DOHH2 (cell line): ENCODE measurements around the gene SGPL1.

Experiments used
- H3F3A ChIP-seq: fragments of 200-600 bp; sonication (generic), shearing (Covaris generic); 2 replicates; pipeline ENCODE4 v1.6.0; 2016; ENCODE audit warnings: antibody characterized with exemption, mild to moderate bottlenecking; ENCODE audit not compliant: control insufficient read depth, insufficient read depth
- H3K27ac ChIP-seq: fragments of 200-600 bp; sonication (generic); 2 replicates; pipeline ENCODE4 v1.5.1; 2014; ENCODE audit warnings: low read depth, mild to moderate bottlenecking, low read length, moderate library complexity
- H3K27me3 ChIP-seq: fragments of 200-600 bp; sonication (generic); 2 replicates; pipeline ENCODE4 v1.6.1; 2014; ENCODE audit warnings: mild to moderate bottlenecking, low read length, mixed read lengths; ENCODE audit not compliant: control insufficient read depth
- H3K36me3 ChIP-seq: fragments of 200-600 bp; sonication (generic); 2 replicates; pipeline ENCODE4 v1.6.1; 2014; ENCODE audit warnings: mild to moderate bottlenecking, low read length, moderate library complexity, mixed read lengths; ENCODE audit not compliant: control insufficient read depth
- H3K4me1 ChIP-seq: fragments of 200-600 bp; sonication (generic); 2 replicates; pipeline ENCODE4 v1.6.1; 2014; ENCODE audit warnings: mild to moderate bottlenecking, low read length, mixed read lengths; ENCODE audit not compliant: control insufficient read depth
- H3K4me2 ChIP-seq: fragments of 200-600 bp; sonication (generic); 2 replicates; pipeline ENCODE4 v1.6.0; 2014; ENCODE audit warnings: mild to moderate bottlenecking, low read length, moderate library complexity
- H3K4me3 ChIP-seq: fragments of 200-600 bp; sonication (generic); 2 replicates; pipeline ENCODE4 v1.5.1; 2014; ENCODE audit warnings: mild to moderate bottlenecking, low read length, mixed read lengths
- H3K79me2 ChIP-seq: fragments of 200-600 bp; sonication (generic); 2 replicates; pipeline ENCODE4 v1.6.1; 2014; ENCODE audit warnings: mild to moderate bottlenecking, low read length, mixed read lengths; ENCODE audit not compliant: control insufficient read depth
- H3K9me2 ChIP-seq: fragments of 200-600 bp; sonication (generic); replicated peaks from 2 replicates; pipeline ENCODE4 v1.6.1; 2014; ENCODE audit warnings: mild to moderate bottlenecking, low read length, mixed read lengths; ENCODE audit not compliant: control insufficient read depth
- H3K9me3 ChIP-seq: fragments of 200-600 bp; sonication (generic); 2 replicates; pipeline ENCODE4 v1.6.1; 2014; ENCODE audit warnings: antibody characterized with exemption, low read length, mixed read lengths; ENCODE audit not compliant: control insufficient read depth, insufficient read depth
- H4K20me1 ChIP-seq: fragments of 200-600 bp; sonication (generic); 2 replicates; pipeline ENCODE4 v1.6.0; 2014; ENCODE audit warnings: low read depth, mild to moderate bottlenecking, antibody characterized with exemption, low read length, moderate library complexity; ENCODE audit not compliant: control insufficient read depth, insufficient read depth
- EZH2phosphoT487 ChIP-seq: fragments of 200-600 bp; sonication (generic); IDR thresholded peaks from 2 replicates; pipeline ENCODE4 v1.6.1; 2017; ENCODE audit warnings: borderline replicate concordance, mild to moderate bottlenecking, antibody characterized with exemption, low read length, moderate library complexity, mixed read lengths
- TF ChIP-seq, protein P1 (sequence below): fragments of 200-600 bp; sonication (generic); IDR thresholded peaks from one replicate; pipeline ENCODE4 v1.5.1; 2014; ENCODE audit warnings: antibody characterized with exemption, mild to moderate bottlenecking, low read depth, low read length; ENCODE audit not compliant: poor library complexity, severe bottlenecking

Gene SGPL1

DNA sequence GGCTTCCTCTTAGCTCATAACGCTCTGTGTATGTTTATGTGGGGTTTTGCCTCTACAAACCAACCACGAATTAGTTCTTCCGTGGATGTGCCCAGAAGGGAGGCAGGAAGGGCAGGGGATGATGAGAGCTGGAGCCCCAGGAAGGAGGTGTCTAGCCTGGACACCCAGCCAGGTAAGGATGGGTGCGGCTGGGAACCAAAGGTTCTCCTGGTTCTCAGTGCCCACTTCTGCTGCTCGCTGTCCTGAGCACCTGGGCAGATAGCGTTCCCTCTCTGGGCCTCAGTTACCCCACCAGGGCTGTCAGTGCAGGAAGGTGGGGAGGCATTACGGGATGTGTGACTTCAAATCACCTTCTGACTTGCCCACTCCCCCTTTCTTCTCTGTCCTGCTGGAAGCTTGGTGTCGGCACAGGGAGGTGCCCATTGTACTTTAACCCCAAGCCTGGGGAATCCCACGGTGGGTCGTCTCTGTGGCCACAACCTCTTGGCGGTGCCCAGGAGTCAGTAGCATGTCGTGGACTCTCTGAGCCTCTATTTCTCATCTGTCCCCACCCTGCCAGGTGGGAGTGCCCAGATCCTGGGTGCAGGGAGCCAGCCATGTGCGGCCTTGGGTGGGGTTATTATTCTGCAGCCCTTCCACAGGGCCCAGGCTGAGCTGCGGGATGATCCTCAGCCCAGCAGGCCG lies 91.3 kb downstream of the SGPL1 start:
- no peaks in the 10 kb centered on the region for H3K27me3 ChIP-seq
- TF ChIP-seq, protein P1, sequence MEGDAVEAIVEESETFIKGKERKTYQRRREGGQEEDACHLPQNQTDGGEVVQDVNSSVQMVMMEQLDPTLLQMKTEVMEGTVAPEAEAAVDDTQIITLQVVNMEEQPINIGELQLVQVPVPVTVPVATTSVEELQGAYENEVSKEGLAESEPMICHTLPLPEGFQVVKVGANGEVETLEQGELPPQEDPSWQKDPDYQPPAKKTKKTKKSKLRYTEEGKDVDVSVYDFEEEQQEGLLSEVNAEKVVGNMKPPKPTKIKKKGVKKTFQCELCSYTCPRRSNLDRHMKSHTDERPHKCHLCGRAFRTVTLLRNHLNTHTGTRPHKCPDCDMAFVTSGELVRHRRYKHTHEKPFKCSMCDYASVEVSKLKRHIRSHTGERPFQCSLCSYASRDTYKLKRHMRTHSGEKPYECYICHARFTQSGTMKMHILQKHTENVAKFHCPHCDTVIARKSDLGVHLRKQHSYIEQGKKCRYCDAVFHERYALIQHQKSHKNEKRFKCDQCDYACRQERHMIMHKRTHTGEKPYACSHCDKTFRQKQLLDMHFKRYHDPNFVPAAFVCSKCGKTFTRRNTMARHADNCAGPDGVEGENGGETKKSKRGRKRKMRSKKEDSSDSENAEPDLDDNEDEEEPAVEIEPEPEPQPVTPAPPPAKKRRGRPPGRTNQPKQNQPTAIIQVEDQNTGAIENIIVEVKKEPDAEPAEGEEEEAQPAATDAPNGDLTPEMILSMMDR, result no peak
- TF ChIP-seq EZH2phosphoT487, result no peak
- H3F3A ChIP-seq, result no peaks in the 10 kb centered on the region

DNA sequence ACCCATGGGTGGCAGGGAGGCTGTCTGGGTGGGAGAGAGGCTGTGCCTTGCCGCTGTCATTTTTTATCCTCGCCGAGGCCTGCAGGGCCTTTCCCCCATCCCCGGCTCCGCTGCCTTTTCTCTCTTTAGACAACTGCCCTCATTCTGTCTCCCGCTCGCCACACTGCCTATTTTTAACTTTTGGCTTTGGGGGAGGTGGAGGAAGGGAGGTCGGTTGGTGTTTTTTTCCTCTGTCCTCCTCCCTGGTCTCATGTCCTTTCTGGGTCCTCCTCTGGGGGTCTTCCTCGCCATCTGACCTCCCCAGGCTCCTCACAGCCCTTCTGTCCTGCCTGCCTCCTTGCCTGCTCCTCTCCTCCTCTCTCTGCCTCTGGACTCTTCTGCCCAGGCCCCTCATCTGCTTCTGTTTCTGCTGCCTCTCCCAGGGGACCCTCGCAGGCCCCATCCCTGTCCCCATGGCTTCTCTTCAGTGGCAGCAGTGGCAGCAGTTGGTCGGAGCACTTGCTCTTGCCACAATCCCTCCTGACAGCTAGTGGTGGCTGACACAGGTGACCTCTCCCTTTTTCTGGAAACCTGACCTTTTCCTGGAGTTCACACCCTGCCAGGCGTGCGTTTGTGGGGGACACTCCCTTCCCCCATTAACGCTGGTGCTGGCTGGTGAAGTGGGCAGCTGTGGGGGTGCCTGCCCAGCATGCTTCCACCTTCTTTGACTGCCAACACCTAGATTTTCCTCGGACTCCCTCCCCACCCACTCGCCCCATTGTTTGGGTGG lies 92.1 kb downstream of the SGPL1 start:
- no peaks in the 10 kb centered on the region for H3K9me2 ChIP-seq
- no peak overlapping the region for H3K4me2 ChIP-seq
- H4K20me1 ChIP-seq, result no peaks in the 10 kb centered on the region
- TF ChIP-seq EZH2phosphoT487, result no peak
- TF ChIP-seq, protein P1, result no peak
- no peak overlapping the region for H3K4me3 ChIP-seq
- no peaks in the 10 kb centered on the region for H3F3A ChIP-seq
- H3K27ac ChIP-seq, result no peak overlapping the region
- no peaks in the 10 kb centered on the region for H3K9me3 ChIP-seq
- no peaks in the 10 kb centered on the region for H3K4me1 ChIP-seq
- H3K36me3 ChIP-seq, result no peaks in the 10 kb centered on the region
- no peaks in the 10 kb centered on the region for H3K27me3 ChIP-seq
- no peaks in the 10 kb centered on the region for H3K79me2 ChIP-seq

More for the DNA sequence above, 91.3 kb downstream of the SGPL1 start:
- H3K4me2 ChIP-seq, result no peak overlapping the region
- H3K36me3 ChIP-seq, result no peaks in the 10 kb centered on the region
- H3K4me1 ChIP-seq, result no peaks in the 10 kb centered on the region
- H3K27ac ChIP-seq, result no peak overlapping the region
- H3K4me3 ChIP-seq, result no peak overlapping the region
- H3K9me3 ChIP-seq, result no peaks in the 10 kb centered on the region
- no peaks in the 10 kb centered on the region for H3K79me2 ChIP-seq
- H4K20me1 ChIP-seq, result no peaks in the 10 kb centered on the region
- no peaks in the 10 kb centered on the region for H3K9me2 ChIP-seq

DNA sequence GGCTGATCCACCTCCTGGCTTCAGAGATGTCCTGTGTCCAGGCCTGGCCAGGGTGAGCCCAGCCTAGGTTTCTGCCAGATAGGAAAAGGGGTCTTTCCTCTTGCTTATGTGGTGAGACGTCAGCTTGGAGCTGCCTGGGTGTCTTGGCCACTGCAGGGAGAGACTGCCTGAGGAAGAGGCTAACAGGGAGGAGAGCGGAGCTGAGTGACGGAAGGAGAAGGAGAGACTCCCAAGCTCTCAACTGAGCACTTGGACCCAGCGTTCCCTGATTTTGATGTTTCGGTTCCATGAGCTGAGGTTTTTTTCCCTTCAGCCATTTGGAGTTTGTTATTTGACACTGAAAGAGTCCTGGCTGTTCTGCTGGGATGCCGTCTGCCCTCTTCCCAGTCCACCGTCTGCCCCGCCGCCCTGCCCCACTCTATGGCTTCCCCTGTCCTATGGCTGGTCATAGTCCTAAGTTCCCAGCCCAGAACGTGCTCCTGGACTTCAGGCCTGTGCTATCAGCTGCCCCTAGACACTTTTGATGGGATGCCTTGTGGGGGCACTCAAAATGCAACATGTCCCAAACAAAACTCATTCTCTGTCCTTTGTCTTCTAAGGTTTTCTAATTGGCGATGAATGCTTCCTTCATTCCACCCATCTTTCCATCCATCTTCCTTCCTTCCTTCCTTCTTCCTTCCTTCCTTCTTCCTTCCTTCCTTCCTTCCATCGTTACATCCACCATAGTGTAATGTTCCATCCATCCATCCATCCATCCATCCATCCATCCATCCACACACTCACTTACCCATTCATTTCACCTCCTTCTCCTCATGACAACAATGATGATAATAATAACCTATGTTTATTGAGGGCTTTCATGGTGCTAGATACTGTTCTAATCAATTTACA lies 92.9 kb downstream of the SGPL1 start:
- no peaks in the 10 kb centered on the region for H3K9me2 ChIP-seq
- H3K36me3 ChIP-seq, result no peaks in the 10 kb centered on the region
- no peak overlapping the region for H3K4me3 ChIP-seq
- no peaks in the 10 kb centered on the region for H3F3A ChIP-seq
- no peaks in the 10 kb centered on the region for H4K20me1 ChIP-seq
- TF ChIP-seq EZH2phosphoT487, result no peak
- TF ChIP-seq, protein P1, result no peak
- H3K4me1 ChIP-seq, result no peaks in the 10 kb centered on the region
- H3K4me2 ChIP-seq, result no peak overlapping the region
- H3K9me3 ChIP-seq, result no peaks in the 10 kb centered on the region
- no peak overlapping the region for H3K27ac ChIP-seq
- H3K27me3 ChIP-seq, result no peaks in the 10 kb centered on the region
- no peaks in the 10 kb centered on the region for H3K79me2 ChIP-seq
